NCI-H345 treated with DMSO at 0.1 percent for 48 hours (cell line): ENCODE results near the gene GMDS.

Source experiments
- DNase-seq: peaks from one replicate; lab custom pipeline; 2025; ENCODE audit not compliant: unreplicated experiment; lab: John Stamatoyannopoulos, UW

GMDS gene

DNA sequence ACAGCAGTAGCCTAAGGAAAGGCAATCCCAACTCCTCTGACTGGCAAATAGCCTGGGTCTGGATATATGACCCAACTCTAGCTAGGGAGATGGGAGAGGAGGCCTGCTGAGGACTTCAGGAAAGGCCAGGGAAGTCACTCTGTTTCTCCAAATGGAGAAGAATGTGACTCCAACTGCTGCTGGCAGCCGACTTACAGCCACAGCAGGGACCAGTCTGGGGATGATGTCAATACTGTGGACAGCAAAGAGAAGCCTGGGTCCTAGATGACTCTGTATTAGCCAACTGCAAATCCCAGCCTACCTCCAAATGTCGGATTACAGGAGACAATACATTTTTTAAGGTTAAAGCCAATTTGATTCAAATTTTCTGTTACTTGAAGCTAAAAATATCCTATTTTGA, 403.1 kb downstream of the GMDS start:
- DNase-seq, result no peak

DNA sequence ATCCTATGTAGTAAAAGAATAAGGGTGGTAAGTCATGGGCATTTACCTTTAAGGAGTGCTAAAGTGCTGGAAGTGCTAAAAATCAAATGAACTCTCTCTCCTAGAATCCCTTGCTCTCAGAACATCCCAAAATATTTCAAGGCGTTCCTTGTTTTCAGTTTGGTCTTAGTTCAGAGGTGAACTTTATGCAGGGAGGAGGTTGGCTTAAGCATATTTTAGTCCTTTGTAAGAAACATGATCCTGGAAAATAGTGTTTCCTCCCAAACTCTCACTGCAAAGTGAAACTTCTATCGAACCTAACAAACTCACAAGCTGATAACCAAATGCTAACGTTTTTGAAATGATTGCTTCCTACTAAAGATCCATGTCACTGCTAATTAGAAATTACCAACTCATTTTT, 404.3 kb downstream of the GMDS start:
- DNase-seq, result no peak

DNA sequence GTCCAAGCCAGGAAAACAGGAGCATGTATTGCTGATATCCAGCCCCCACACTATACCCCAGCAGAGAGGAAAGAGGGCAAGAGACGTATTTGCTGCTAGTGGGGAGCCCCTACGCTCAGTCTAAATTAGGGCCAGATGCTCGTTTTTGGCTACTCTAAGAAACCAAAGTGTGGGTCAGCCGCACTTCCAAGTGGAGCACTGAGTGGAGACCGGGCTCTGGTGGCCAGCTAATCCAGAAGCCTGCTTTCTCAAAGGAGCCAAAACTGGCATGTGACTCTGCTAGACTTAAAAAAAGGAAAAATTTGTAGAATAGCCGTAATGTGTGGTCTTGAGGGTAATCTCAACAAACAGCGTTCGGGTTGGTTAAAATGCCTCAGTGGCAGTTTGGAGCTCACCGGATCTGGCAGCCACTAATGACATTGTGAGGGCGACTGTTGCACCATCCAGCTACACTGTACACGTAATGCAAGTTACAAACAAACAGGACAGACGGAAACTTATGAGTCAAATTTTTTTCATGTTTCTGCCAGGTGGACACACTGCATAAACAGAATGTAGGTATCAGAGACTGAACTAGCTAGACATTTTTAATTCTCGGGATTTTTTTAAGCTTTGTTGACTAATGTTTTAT, 404.8 kb downstream of the GMDS start:
- DNase-seq, result no peak

DNA sequence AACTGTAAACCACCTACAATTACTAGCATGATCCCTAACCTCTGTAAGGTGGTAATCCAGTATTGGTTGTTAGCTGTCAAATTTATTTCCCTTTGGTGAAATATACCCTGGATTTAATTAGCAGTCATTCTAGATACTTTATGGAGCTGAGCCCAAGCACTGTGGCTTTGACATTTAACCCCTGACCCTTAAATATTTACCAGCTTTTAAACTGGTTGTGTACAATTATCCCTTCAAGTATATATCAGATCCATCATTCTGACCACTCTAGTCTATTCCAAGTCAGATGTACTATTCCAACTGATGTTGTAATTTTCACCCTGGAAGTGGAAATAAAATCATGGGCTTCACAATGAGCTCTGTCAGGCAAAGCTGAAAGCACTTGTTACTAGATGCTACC, 406.0 kb downstream of the GMDS start:
- DNase-seq, result no peak

DNA sequence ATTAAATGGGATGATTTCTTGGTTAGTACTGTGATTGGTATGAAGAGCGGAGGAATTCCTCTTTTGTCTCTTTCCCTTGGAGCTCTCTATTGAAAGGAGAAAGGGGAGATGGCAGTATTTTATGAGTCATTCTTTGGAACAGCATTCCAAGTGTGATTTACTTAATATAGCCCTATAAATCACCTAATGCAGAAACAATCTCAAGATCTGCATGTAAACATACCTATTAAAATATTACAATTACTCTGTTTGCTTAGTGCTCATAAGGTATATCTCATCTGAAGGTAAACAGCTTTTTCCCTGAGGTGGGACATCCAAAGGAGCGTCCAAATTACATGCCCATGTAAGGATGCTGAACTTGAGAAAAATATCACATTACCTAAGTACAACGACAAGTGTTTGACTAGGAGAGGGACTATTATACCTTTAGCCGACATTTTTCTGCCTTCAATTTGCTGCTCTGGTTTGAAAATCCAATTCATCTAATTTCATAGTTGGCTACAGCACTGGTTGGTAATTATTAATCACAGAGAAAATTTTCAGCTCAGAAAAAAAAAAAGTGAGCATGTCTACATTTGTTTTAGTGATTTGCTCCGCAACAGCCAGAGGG, 406.7 kb downstream of the GMDS start:
- DNase-seq, result no peak

DNA sequence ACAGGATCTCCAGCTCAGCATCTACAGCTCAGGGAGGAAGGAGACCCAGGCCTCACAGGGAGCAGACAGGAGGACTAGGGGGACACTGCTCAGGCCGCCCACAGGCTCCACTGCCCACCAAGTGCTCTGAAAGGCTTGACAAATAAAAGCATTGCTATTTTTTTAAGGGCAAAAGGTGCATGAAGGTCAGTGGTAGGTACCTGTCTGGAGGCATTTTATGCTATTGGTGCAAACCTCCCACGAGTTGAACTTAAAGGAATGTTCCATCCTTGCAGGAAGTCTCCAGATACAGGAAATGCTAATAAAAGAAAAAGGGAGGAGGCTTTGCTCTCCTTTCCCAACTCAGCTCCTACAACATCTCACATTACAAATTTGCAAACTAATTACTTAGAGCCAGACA, 407.6 kb downstream of the GMDS start:
- DNase-seq, result no peak

DNA sequence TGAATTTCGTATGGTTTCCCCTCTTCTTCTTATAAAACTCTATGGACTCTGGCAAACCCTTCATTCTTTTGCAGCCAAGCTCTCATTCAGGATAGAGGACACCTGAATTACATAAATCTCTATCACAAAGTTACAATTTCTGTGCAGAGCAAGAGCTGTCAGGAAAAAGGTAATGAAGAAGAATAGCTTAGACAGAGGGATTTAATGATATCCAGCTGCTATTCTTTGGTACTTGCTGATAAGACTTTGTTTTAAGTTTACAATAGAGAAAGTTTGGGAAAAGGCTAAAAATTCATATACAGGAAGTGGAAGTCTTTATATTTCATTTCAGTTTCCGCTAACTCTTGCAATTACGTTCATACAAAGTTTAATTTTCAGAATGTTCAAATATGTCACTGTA, 408.7 kb downstream of the GMDS start:
- no peak for DNase-seq

DNA sequence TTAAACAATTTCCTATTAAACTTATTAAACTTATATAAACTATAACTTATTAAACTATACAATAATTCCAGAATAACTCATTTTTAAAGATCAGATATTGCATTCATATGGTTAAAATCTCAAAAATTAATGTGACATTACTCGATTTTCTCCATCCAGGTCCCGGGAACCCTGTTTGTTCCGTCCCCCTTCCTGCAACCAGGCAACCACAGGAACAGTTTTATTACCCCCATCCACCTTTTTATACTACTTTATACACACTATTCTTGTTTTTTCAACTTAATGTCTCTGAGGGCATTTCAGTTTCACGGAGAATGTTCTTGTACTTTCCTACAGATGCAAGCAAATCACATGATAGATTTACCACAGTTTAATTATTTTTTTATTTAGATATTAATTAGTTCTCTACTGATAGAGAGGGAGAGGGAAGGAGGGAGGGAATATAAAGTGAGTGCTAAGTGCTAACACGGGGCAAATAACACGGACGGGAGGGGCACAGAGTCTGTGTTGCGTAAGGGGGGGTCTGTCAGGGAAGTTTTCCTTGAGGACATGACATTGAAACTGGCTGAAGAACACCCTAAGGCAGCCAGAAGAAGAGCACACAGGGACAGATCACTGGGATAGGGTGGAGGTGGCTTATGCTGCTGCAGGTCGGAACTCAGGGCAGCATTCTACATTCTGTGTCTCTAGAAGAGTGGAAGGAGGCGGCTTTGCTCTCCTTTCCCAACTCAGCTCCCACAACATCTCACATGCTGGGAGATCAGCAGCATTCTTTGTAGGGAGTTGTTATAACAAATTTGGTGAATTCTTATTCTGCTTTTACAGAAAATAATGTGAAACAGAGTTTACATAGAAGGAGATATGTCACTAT, 410.5 kb downstream of the GMDS start:
- DNase-seq, result no peak

DNA sequence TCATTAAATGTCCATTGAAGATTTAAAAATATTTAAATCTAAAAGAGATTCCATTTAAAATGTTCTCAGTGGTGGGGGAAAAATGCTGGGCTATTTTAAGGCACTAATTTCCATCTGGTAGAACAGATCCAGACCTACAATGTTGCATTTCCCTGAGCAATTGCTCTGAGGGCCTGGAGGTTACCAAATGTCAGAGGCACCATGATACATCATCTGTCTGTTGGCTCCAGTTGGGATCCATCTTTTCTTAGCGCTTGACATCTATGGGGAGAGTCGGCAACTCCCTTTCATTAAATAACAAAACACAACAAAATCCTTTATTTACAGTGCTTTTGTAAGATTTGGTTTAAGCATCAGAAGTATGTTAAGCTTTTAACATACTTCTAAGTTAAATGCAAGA, 411.2 kb downstream of the GMDS start:
- DNase-seq, result no peak

DNA sequence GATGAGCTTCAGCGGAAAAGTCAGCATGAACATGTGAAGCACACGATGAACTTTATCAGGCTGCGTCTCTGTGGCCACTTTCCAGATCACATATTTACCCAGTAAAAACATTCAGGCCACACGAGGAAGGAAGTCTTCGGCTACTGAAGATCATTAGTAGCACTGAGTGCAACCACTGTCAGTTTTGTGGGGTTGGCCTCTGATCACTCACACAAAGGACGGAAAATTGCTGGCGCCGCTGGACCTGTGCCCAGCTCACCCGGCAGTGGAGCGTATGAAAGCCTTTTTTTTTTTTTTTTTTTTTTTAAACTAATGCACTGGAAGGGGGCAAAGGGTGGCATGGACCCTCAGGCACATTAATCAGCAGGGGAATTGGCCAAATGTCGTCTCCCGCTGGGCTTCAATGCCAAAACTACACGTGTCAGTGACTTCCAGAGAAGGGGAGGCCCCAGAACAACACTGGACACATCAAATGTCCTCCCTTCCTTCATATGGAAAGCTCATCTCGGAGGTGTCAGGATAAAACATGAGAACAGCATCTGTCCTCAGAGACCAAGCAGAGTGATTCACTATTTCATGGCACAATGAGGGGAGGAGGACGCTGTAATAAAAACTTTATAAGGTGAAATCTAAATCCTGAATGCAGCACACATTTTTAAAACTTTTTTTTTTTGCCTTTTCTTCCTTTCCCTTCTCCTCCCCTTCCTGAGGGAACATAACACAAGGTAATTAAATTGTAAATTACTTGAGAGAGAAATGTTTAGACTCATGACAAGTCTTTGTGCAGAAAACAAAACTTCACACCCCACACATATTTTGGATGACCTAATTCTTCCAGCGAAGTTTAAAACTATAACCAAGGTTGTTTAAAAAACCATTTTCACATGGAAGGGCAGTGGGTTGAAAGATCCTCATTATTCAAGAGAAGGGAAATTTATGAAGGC, 412.3 kb downstream of the GMDS start:
- DNase-seq, result no peak

DNA sequence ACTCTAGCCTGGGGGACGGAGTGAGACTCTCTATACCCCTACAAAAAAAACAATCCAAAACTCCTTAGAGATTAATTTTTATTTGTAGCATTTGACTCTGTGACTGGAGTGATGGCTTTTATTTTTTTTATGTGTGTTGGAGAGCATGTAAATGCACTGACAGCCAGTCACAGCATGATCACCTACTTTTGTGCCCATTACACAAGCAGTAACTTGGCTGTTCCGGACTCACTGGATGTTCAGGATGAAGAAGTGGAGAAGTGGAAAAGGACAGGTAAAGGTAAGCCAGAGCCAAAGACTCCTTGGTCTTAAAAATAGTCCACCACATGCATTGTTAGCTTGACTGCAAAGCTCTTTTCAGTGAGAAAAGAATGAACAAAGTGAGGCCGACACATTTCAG, 413.0 kb downstream of the GMDS start:
- no peak for DNase-seq

DNA sequence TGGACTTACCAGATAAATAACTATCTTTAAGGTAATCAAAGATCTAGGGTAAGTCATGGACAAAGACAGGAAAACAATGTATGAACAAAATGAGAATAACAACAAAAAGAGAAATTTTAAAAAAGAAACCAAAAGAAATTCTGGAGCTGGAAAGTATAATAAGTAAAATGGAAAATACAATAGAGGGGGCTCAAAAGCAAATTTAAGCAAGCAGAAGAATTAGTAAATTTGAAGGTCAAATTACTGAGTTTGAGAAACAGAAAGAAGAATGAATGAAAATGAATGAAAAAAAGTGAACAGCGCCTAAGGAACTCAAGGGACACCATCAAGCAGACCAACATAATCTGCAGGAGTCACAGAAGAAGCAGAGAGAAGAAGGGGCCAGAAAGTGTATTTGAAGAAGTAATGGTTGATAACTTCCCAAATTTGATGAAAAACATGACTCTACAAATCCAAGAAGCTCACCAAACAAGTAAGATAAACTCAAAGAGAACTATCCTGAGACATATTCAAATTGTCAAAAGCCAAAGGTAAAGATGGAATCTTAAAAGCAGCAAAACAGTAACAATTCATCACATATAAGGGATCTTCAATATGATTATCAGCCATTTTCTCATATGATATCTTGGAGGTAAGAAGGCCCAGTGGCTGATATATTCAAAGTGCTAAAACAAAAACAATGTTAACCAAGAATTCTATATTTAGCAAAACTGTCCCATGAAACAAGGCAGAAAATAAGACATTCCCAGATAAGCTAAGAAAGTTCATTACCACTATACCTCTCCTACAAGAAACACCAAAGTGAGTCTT, 417.2 kb downstream of the GMDS start:
- no peak for DNase-seq

DNA sequence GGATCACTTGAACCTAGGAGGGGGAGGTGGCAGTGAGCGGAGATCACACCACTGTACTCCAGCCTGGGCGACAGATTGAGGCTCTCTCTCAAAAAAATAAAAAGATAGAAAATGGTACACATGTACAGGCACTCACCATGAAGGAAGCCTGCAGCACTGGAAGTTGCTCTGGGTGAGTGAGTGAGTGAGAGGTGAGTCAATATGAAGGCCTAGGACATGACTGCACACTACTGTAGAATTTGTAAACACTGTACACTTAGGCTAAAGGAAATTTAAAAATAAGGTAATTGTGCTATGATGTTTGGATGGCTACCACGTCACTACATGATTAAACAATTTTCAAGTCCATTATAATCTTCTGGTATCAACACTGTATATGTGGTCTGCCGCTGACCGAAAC, 419.5 kb downstream of the GMDS start:
- no peak for DNase-seq

DNA sequence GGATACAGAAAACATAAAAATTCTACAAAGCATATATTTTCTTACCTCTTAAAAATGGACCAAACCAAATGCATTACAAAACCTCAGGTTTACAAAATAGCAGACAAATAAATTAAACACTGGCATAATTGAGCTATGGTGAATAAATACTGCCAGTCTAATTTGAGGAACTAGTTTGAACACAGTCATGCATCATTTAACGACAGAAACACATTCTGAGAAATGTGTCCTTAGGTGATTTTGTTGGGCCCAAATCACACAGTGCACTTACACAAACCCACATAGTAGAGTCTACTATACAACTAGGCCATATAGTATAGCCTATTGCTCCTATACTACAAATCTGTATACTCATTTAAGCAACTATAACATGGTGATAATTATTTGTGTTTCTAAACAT, 420.1 kb downstream of the GMDS start:
- DNase-seq, result no peak

DNA sequence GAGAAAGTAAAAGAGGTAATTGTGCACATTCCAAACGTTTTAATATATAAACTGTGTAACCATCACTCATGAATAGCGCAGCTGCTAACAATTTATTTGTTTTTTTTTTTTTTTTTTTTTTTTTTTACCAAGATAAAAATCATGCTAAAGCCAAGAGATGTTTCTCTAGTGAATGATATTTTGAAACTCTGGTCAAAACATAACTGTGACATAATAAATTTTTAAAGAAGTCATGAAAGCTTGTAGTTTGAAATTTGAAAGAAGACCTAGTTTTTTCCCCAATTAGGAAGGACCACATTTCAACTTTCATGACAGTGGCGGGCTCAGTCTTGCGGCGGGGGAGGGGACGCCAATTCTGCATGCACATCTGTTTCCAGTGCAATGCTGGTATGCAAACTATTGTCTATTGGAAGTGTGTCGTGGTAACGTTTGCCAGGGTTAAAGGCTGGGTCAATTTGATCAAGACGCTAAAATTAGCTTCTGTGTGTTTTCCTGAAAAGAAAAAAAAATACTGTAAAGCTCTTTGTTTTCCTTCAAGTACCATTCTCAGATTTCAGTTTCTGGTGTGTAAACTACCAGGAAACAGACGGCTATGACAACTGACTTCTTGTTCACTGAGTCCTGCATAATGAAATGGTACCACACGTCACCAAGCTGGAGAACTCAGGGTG, 423.8 kb downstream of the GMDS start:
- no peak for DNase-seq

DNA sequence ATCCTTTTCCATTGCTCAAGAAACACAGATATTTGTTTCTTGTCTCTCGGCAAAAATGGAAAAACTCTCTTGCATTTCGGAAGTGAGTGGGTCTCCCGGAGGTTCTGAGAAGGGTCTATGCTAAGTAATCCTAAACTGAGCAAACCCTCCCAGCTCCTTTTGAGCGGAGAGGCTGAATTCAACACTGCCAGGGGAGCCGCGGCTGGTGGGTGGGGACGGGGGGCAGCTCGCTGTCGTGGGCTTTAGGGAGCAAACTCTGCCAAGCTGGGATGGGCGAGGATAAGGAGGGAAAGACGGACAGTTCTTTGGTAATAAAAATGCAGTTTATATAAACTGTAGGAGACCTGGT, 424.3 kb downstream of the GMDS start:
- no peak for DNase-seq

DNA sequence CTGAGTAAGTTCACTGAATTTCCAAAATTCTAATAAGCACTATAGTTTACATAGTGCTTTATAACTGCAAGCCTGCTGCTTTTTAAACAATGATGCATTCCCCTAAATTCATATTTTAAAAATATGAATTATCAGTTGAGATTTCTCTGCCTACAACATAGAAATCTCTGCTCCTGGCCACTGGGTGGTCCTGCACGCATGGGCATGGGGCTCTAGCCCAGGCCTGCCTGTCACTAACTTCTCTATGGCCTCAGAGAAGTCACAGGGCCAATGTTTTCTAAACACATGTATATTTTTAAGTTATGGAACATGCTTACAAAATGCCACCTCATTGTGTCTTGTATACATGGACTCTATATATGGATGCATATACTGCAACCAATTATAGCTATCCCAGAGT, 424.7 kb downstream of the GMDS start:
- DNase-seq, result no peak

DNA sequence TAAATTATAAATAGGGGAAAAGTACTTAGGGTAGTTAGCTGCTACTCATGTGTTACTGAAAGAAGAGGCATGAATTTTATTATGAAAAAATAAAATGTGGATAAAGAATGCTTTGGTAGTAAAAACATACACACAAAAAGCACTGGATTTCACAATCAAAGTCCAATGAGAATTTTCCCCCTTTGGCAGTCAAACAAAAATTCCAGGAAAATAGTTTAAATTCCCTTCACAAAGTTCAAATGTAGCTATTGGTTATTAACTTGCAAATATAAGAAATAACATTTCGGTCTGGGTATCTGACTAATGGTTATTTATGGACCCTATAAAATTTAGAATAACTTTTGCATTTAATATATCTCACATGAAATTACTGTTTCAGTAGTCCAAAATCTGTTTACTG, 425.2 kb downstream of the GMDS start:
- DNase-seq, result no peak

DNA sequence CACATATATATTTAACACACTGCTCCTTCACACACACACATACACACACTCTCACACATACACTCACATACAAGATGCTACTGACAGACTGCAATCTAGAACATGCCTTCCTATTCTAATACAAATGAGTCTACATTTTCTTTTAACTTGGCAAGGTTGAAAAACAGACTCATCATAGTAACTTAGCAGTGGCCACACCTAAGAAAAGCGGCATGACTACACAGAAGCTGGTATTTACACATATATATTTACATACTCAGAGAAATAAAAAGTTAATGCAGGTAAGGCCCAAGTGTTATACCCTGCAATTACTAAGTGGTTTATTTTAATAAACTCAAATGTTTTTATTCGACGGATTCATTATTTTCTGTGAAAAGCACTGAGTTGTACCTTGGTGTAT, 426.4 kb downstream of the GMDS start:
- DNase-seq, result no peak
